Right ventricle myocardium inferior (tissue), 1 donor: Measurements from ENCODE around the gene SYS1. TPM values are rescaled to one million over a fixed set of nuclear protein-coding genes. Genes with fewer than 3 reads are reported as not detected.

Experiments
- ATAC-seq: fragments of 200-7000 bp; cut with Tn5 transposase; one replicate; pipeline ENCODE4 v1.9.1; 2020; ENCODE audit warnings: mild to moderate bottlenecking, moderate library complexity
- DNase-seq: peaks from one replicate; pipeline ENCODE4 v3.0.0; 2021; ENCODE audit errors: missing footprints
- intact Hi-C: fragments of 100-400 bp; cut with DNase I; formaldehyde crosslinking; loops from one replicate; pipeline ENCODE4 v1.11.0; 2022
- total RNA-seq: library from RNA; stranded (reverse); fragmentation: NEBNext Ultra II Directional; extraction: Animal tissue kit (Norgen Biotek cat#: 25700); gene quantifications from one replicate; pipeline ENCODE4 v1.2.1, GENCODE V29; 2021
- donor health status: DM: no; HTN: yes; CAD: no; lungs with severe emphysema.

Gene SYS1
- total RNA-seq, 1 donor from 2014 or later, result 21.9 TPM

DNA sequence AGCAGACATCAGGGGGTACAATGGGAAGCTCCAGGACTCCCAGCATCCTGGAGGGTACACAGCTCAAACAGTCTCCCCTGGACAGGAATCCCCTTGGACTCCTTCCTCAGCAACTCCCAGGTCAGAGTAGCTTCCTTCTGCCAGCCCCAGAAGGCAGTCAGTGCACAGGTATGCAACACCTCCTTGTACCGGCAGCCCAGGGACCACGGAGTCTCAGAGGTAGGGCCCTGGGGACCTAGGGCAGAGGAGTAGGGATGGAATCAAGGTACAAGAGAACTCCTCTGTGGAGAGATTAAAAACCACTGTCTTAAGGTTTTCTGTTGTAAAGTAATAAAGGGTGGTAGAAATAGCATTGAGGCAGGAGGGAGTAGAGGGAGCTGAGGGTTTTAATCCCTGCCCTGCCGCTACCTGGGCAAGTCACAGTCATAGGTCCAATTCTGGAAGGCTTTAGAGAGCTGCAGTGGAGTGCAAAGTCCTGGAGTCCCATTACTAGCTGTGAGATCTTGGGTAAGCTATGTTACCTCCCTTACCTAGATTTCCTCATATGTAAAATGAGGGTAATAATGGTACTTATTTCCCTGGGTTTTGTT, 7.7 kb downstream of the SYS1 start:
- DNase-seq, result no peak
- intact Hi-C loops, result no loop called here
- ATAC-seq, result no peak

DNA sequence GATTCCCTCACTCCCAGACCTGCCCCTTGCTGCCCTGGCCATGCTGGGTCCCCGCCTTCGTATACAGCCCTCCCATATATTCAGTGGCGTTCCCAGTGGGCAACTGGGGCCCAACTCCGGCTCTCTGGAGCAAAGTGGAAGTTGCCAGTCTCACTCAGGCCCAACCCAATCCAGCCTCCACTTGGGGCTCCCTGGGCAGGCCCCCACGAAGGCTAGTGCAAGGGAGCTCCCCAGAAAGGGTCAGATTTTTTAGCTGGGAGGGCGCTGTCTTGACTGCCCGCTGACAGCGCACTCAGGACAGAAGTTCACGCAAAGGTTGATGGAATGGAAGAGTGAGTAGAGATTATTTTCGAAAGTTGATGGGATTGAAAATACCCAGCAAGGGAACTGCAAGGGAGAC, 9.3 kb downstream of the SYS1 start:
- DNase-seq, result no peak
- intact Hi-C loops, result loop anchor here (2.0 kb wide), 1 partner anchor 35 kb away; no protein-coding TSS in a partner anchor
- no peak for ATAC-seq

GRCh38 chr20:45372646-45373352, 9.8 kb downstream of the SYS1 start:
- intact Hi-C loops, result loop anchor here (1.0 to 2.0 kb wide), 2 partner anchors 9 to 34 kb away; partner anchors contain the start of gene SYS1
- peak; percentile 74 for ATAC-seq
- DNase-seq, result no peak

- DNase-seq, result peak; percentile 92
- intact Hi-C loops, result loop anchor here (1.0 to 2.0 kb wide), 3 partner anchors 10 to 63 kb away; partner anchors contain the start of gene SYS1
- peak; percentile 88 for ATAC-seq
These were observed 10.6 kb downstream of the SYS1 start for GRCh38 chr20:45373353-45374100.

GRCh38 chr20:45374101-45374467, 11.1 kb downstream of the SYS1 start:
- no peak for DNase-seq
- ATAC-seq, result no peak
- intact Hi-C loops, result loop anchor here (1.0 kb wide), 1 partner anchor 62 kb away; no protein-coding TSS in a partner anchor

DNA sequence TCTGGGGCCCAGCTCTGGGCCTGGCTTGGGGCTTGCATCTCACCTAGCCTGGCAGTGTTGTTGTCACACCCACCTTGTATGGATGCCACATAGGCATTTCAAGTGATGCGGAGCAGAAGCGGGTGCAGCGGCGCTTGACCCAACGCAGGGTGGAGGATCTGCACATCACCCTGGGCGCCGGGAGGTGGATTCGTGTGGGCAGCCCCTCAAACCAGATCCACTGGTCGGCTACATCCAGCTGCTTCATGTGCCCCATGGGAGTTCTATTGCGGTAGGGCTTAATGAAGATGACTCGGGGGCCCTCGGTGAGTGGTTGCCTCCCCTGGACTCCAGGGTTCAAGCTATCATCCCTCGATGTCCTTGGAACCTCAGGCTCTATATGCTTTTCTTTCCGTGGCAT, 12.0 kb downstream of the SYS1 start:
- intact Hi-C loops, result loop anchor here (1.0 kb wide), 1 partner anchor 61 kb away; no protein-coding TSS in a partner anchor

DNA sequence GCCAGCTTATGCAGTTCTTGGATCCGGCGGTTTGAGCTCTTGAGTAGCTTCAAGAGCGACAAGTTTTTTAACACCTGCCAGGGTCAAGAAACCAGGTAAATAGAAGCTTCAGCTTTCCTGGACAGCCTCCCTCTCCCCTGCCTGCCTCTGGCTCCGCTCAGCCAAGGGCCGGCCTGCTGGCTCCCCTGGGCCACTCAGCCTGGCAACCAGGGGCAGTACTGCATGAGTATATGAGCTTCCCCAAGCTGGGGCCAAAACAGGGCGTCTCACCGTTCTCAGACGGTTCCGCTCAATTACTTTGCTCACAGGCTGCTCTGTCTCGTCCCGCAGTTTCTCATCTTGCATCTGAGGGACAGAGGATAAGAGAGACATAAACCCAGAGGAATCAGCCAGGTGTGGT, 14.3 kb downstream of the SYS1 start:
- intact Hi-C loops, result no loop called here
- ATAC-seq, result no peak
- DNase-seq, result no peak

More for the DNA sequence above, 12.0 kb downstream of the SYS1 start:
- DNase-seq (no peak), ATAC-seq (no peak)

GRCh38 chr20:45378191-45378590, 15.2 kb downstream of the SYS1 start, which contains the start of gene TP53TG5:
TP53TG5 (minus strand) TSS chr20:45378325; CDS start chr20:45378236, 89 bp downstream.
- no peak for ATAC-seq
- no peak for DNase-seq
- intact Hi-C loops, result no loop called here

DNA sequence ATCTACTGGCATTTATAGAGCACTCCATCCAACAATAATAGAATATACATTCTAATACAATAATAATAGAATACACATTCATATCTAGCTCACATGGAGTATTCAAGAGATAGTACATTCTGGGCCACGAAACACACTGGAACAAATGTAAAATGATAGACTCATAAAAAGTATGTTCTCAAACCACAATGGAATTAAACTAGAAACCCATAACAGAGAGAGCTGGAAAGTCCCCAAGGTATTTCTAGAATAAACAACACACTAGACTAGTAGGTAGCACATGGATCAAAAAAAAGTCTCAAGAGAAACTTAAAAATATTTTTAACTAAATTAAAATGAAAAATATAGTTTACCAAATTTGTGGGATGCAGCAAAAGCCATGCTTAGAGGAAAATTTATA, 24.3 kb downstream of the SYS1 start:
- DNase-seq (no peak), ATAC-seq (no peak)
- intact Hi-C loops, result no loop called here

GRCh38 chr20:45390931-45391330, 28.0 kb downstream of the SYS1 start:
- no peak for DNase-seq
- intact Hi-C loops, result no loop called here
- ATAC-seq, result no peak

- no peak for DNase-seq
- intact Hi-C loops, result no loop called here
- no peak for ATAC-seq
These were observed 28.6 kb downstream of the SYS1 start for GRCh38 chr20:45391559-45391958.

DNA sequence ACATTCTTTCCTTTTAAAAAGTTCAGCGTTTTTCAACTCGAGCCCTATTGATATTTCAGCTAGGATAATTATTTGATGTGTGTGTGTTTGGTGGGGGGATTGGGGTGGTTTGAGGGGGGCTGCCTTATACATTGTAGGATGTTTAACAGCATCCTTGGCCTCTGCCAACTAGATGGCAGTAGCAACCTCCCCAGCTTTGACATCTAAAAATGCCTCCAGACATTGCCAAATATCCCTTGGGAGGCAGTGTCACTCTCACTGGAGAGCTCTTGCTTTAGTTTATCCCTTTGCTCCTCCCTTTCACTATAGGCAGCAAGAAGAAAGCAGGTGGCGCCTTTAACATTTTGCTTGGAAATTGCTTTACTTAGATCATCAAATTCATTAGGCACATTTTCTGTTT, 29.8 kb downstream of the SYS1 start:
- no peak for ATAC-seq
- no peak for DNase-seq
- intact Hi-C loops, result no loop called here

- DNase-seq, result no peak
- intact Hi-C loops, result no loop called here
- ATAC-seq, result no peak
These were observed 31.5 kb downstream of the SYS1 start for GRCh38 chr20:45394221-45395113.

DNA sequence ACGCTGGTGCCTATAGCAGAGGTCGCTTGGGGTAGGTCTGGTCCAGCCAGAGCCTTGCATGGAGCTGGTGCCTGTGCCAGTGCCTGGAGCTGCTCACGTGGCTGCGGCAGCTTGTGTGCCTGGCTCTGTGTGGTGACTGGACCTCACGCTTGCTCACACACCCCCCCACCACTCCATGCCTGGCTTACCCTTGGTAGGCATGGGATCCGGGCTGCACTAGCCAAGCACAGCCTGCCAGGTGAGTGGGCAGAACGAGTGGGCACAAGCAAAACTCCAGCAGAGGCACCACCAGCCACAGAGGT, 32.1 kb downstream of the SYS1 start:
- no peak for DNase-seq
- no peak for ATAC-seq
- intact Hi-C loops, result no loop called here

GRCh38 chr20:45399018-45399417, 36.1 kb downstream of the SYS1 start:
- no peak for ATAC-seq
- intact Hi-C loops, result no loop called here
- DNase-seq, result no peak

GRCh38 chr20:45400346-45401031, 37.5 kb downstream of the SYS1 start:
- no peak for ATAC-seq
- no peak for DNase-seq
- intact Hi-C loops, result no loop called here

DNA sequence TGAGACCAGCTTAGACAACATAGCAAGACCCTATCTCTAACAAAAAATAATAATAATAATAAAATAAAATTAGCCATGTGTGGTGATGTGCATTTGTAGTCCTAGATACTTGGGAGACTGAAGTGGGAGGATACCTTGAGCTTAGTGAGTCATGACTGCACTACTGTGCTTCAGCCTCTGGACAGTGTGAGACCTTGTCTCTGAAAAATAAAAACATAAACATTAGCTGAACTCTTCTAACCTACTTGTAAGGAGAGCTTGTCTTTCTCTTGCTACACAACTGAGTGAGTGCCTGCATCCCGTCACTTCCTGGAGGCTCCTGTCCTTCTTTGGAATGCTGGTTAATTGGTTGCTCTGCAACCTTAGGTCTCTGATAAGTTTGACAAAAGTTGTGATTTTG, 40.0 kb downstream of the SYS1 start:
- ATAC-seq (no peak), DNase-seq (no peak)
- intact Hi-C loops, result no loop called here

DNA sequence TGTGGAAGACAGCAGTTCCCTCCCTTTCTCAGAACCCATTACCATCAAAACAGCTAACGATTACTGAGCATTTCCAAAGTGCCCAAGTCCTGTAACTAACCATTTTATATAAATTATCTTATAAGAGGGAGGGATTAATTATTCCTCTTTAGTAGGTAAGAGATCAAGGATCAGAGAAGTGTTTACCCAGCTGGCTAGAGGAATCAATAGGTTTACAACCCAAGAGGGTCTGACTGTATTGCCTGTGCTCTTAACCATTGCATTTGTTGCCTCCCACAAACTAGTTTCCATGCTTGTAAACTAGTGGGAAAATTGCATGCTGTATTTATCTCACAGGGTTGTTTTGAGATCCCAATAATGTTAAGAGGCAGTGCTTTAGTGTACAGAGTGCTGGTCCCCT, 41.5 kb downstream of the SYS1 start:
- intact Hi-C loops, result no loop called here
- DNase-seq (no peak), ATAC-seq (no peak)
